HepG2 (cell line): ENCODE results near the gene PPP4C. TPM values are rescaled to one million over a fixed set of nuclear protein-coding genes. Genes with fewer than 3 reads are reported as not detected.
A peak's percentile ranks its signal among the peaks of the same experiment; 100 is the strongest.

Source experiments
- ARID5B ChIP-seq: IDR thresholded peaks from 2 replicates; pipeline ENCODE4 v1.4.0; 2020; ENCODE audit warnings: mild to moderate bottlenecking, missing genetic modification reagents
- BCL3 ChIP-seq: sonication (generic); formaldehyde crosslinking; IDR thresholded peaks from 2 replicates; pipeline ENCODE4 v1.5.1; 2020; ENCODE audit warnings: mild to moderate bottlenecking, missing genetic modification reagents, moderate library complexity
- E2F5 ChIP-seq: sonication (generic); formaldehyde crosslinking; conservative IDR thresholded peaks from 2 replicates; pipeline ENCODE4 v1.4.0; 2020; ENCODE audit warnings: missing genetic modification reagents
- FOSL1 ChIP-seq: sonication (generic); formaldehyde crosslinking; IDR thresholded peaks from 2 replicates; pipeline ENCODE4 v1.9.0; 2021; ENCODE audit warnings: missing genetic modification reagents, borderline replicate concordance
- FOXK1 ChIP-seq: sonication (generic); formaldehyde crosslinking; IDR thresholded peaks from 2 replicates; pipeline ENCODE4 v1.4.0; 2020; ENCODE audit warnings: low read depth, missing genetic modification reagents, borderline replicate concordance
- HNF1A ChIP-seq, 2 experiments: sonication (generic) in 1 of 2; formaldehyde crosslinking in 1 of 2; IDR thresholded peaks; 2 replicates each; pipeline versions ENCODE4 v1.4.0 to v1.6.1; 2016 to 2020; ENCODE audit warnings: borderline replicate concordance in 1 of 2, low read depth in 1 of 2, mild to moderate bottlenecking in 1 of 2, missing genetic modification reagents in 1 of 2
- USF2 ChIP-seq, 2 experiments: sonication (generic) in 1 of 2; formaldehyde crosslinking in 1 of 2; IDR thresholded peaks; 2 replicates each; pipeline versions ENCODE4 v1.5.1 to v1.6.1; 2011 to 2020; ENCODE audit warnings: borderline replicate concordance in 1 of 2, low read depth in 1 of 2, low read length in 1 of 2, mild to moderate bottlenecking in 1 of 2, missing genetic modification reagents in 1 of 2, moderate library complexity in 1 of 2
- ZFP36L1 ChIP-seq: sonication (generic); formaldehyde crosslinking; IDR thresholded peaks from 2 replicates; pipeline ENCODE4 v1.8.0; 2022; ENCODE audit warnings: mild to moderate bottlenecking, missing genetic modification reagents, moderate library complexity
- ZNF761 ChIP-seq: sonication (generic); formaldehyde crosslinking; conservative IDR thresholded peaks from 2 replicates; pipeline ENCODE4 v1.4.0; 2020; ENCODE audit warnings: mild to moderate bottlenecking, missing genetic modification reagents
- ZNF766 ChIP-seq: sonication (generic); formaldehyde crosslinking; IDR thresholded peaks from 2 replicates; pipeline ENCODE4 v1.5.0; 2020; ENCODE audit warnings: missing genetic modification reagents, borderline replicate concordance
- ZNF776 ChIP-seq: sonication (generic); formaldehyde crosslinking; IDR thresholded peaks from 2 replicates; pipeline ENCODE4 v1.4.0; 2020; ENCODE audit warnings: mild to moderate bottlenecking, missing genetic modification reagents
- ZNF891 ChIP-seq: sonication (generic); formaldehyde crosslinking; IDR thresholded peaks from 2 replicates; pipeline ENCODE4 v1.5.0; 2020; ENCODE audit warnings: mild to moderate bottlenecking, missing genetic modification reagents
- ZSCAN29 ChIP-seq: sonication (generic); formaldehyde crosslinking; conservative IDR thresholded peaks from 2 replicates; pipeline ENCODE4 v1.4.0; 2020; ENCODE audit warnings: mild to moderate bottlenecking, missing genetic modification reagents
- polyA plus RNA-seq, 8 experiments: library from polyadenylated mRNA; depleted of rRNA in 3 of 8; stranded (reverse) in 7 of 8; unstranded in 1 of 8; fragments of >200 nt; fragmentation: Illumina TruSeq in 4 of 8; extraction: Trizol in 4 of 8; gene quantifications; 2 replicates each; pipeline versions ENCODE4 v1.2.1 to v1.2.3, GENCODE V29; 2011 to 2016; ENCODE audit warnings: low read depth in 4 of 8, missing spikeins in 1 of 8, mixed read lengths in 1 of 8; ENCODE audit not compliant: insufficient read depth in 1 of 8
- total RNA-seq, 5 experiments: library from RNA; depleted of rRNA; stranded (reverse); fragments of >200 nt; fragmentation: Illumina TruSeq; extraction: Trizol; gene quantifications; 2 replicates each; pipeline ENCODE4 v1.2.3, GENCODE V29; 2016; ENCODE audit warnings: low read depth in 1 of 5

PPP4C gene
- total and polyA plus RNA-seq, 2 of the 13 experiments (the other 11 are each of a cell fraction or from before 2014, with no cell fraction given) = 176 to 220 TPM

- no peak for TF ChIP-seq HNF1A (IDR thresholded peaks at IDR 0.05; ENCODE audit: low read depth)
- no peak for TF ChIP-seq HNF1A (CRISPR knock-in tag; IDR thresholded peaks at IDR 0.05; ENCODE audit: borderline replicate concordance)
- no peak for TF ChIP-seq BCL3 (CRISPR knock-in tag)
- no peak for TF ChIP-seq ARID5B
- TF ChIP-seq FOXK1 (CRISPR knock-in tag) = no peak
- no peak for TF ChIP-seq E2F5 (CRISPR knock-in tag)
- TF ChIP-seq ZNF776 (CRISPR knock-in tag) = no peak
- TF ChIP-seq ZNF761 (CRISPR knock-in tag) = 0 out of 2 replicates have a peak, but pooled peaks have one; percentile 12
- 0 out of 2 replicates have a peak, but pooled peaks have one; percentile 27 for TF ChIP-seq ZFP36L1 (CRISPR knock-in tag)
- no peak for TF ChIP-seq FOSL1
- 0 out of 2 replicates have a peak, but pooled peaks have one; percentile 27 for TF ChIP-seq ZNF891 (CRISPR knock-in tag)
- TF ChIP-seq ZNF766 (CRISPR knock-in tag) = no peak
- no peak for TF ChIP-seq ZSCAN29 (CRISPR knock-in tag)
- TF ChIP-seq USF2 (IDR thresholded peaks at IDR 0.05; ENCODE audit: low read depth, low read length) = no peak
- no peak for TF ChIP-seq USF2 (CRISPR knock-in tag; IDR thresholded peaks at IDR 0.05; ENCODE audit: borderline replicate concordance)
Observed at GRCh38 chr16:30068750-30069610, 6.8 kb upstream of the PPP4C start (continued).
